HepG2 (cell line): ENCODE results near the gene SLC38A2. TPM values are rescaled to one million over a fixed set of nuclear protein-coding genes. Genes with fewer than 3 reads are reported as not detected.

Experiments
- BRCA1 ChIP-seq: sonication (generic); formaldehyde crosslinking; IDR thresholded peaks from 2 replicates; pipeline ENCODE4 v1.4.0; 2020; ENCODE audit warnings: missing genetic modification reagents
- DPF2 ChIP-seq: sonication (generic); formaldehyde crosslinking; IDR thresholded peaks from 2 replicates; pipeline ENCODE4 v1.4.0; 2020; ENCODE audit warnings: mild to moderate bottlenecking, low read depth, missing genetic modification reagents, borderline replicate concordance
- FOXA3 ChIP-seq: IDR thresholded peaks from 2 replicates; pipeline ENCODE4 v1.6.1; 2016; ENCODE audit warnings: missing genetic modification reagents, missing compliant biosample characterization
- PHF21A ChIP-seq: sonication (generic); formaldehyde crosslinking; IDR thresholded peaks from 2 replicates; pipeline ENCODE4 v1.5.0; 2020; ENCODE audit warnings: mild to moderate bottlenecking, missing genetic modification reagents
- SRSF4 ChIP-seq: fragments of 200-400 bp; formaldehyde crosslinking; IDR thresholded peaks from one replicate; pipeline ENCODE4 v1.6.1; 2018; ENCODE audit warnings: mild to moderate bottlenecking, low read depth, low read length, moderate library complexity; ENCODE audit not compliant: poor library complexity, severe bottlenecking
- USF2 ChIP-seq, 2 experiments: sonication (generic) in 1 of 2; formaldehyde crosslinking in 1 of 2; IDR thresholded peaks; 2 replicates each; pipeline versions ENCODE4 v1.5.1 to v1.6.1; 2011 to 2020; ENCODE audit warnings: borderline replicate concordance in 1 of 2, low read depth in 1 of 2, low read length in 1 of 2, mild to moderate bottlenecking in 1 of 2, missing genetic modification reagents in 1 of 2, moderate library complexity in 1 of 2
- ZBTB43 ChIP-seq: sonication (generic); formaldehyde crosslinking; conservative IDR thresholded peaks from 2 replicates; pipeline ENCODE4 v1.4.0; 2020; ENCODE audit warnings: missing genetic modification reagents
- ZNF12 ChIP-seq: sonication (generic); formaldehyde crosslinking; IDR thresholded peaks from 2 replicates; pipeline ENCODE4 v1.5.0; 2020; ENCODE audit warnings: missing genetic modification reagents
- ZNF383 ChIP-seq: sonication (generic); formaldehyde crosslinking; IDR thresholded peaks from 2 replicates; pipeline ENCODE4 v1.4.0; 2020; ENCODE audit warnings: missing genetic modification reagents, mild to moderate bottlenecking, borderline replicate concordance
- ZNF441 ChIP-seq: sonication (generic); formaldehyde crosslinking; IDR thresholded peaks from 2 replicates; pipeline ENCODE4 v1.7.0; 2021; ENCODE audit warnings: missing genetic modification reagents, borderline replicate concordance
- ZNF670 ChIP-seq: sonication (generic); formaldehyde crosslinking; IDR thresholded peaks from 2 replicates; pipeline ENCODE4 v1.8.0; 2022; ENCODE audit warnings: mild to moderate bottlenecking, missing genetic modification reagents, borderline replicate concordance
- ZNF724P ChIP-seq: sonication (generic); formaldehyde crosslinking; IDR thresholded peaks from 2 replicates; pipeline ENCODE4 v1.8.0; 2022; ENCODE audit warnings: missing genetic modification reagents, borderline replicate concordance
- ZNF775 ChIP-seq: sonication (generic); formaldehyde crosslinking; IDR thresholded peaks from 2 replicates; pipeline ENCODE4 v1.4.0; 2020; ENCODE audit warnings: missing genetic modification reagents, mild to moderate bottlenecking, moderate library complexity, borderline replicate concordance
- polyA plus RNA-seq, 8 experiments: library from polyadenylated mRNA; depleted of rRNA in 3 of 8; stranded (reverse) in 7 of 8; unstranded in 1 of 8; fragments of >200 nt; fragmentation: Illumina TruSeq in 4 of 8; extraction: Trizol in 4 of 8; gene quantifications; 2 replicates each; pipeline versions ENCODE4 v1.2.1 to v1.2.3, GENCODE V29; 2011 to 2016; ENCODE audit warnings: low read depth in 4 of 8, missing spikeins in 1 of 8, mixed read lengths in 1 of 8; ENCODE audit not compliant: insufficient read depth in 1 of 8
- total RNA-seq, 5 experiments: library from RNA; depleted of rRNA; stranded (reverse); fragments of >200 nt; fragmentation: Illumina TruSeq; extraction: Trizol; gene quantifications; 2 replicates each; pipeline ENCODE4 v1.2.3, GENCODE V29; 2016; ENCODE audit warnings: low read depth in 1 of 5
- TF ChIP-seq, protein P1 (sequence below): sonication (generic); formaldehyde crosslinking; IDR thresholded peaks from 2 replicates; pipeline ENCODE4 v1.5.0; 2020; ENCODE audit warnings: mild to moderate bottlenecking, missing genetic modification reagents, moderate library complexity
- TF ChIP-seq, protein P2 (sequence below): sonication (generic); formaldehyde crosslinking; IDR thresholded peaks from 2 replicates; pipeline ENCODE4 v1.8.1; 2023; ENCODE audit warnings: mild to moderate bottlenecking, moderate library complexity, missing genetic modification reagents
- TF ChIP-seq, protein P3 (sequence below): sonication (generic); formaldehyde crosslinking; IDR thresholded peaks from 2 replicates; pipeline ENCODE4 v1.8.0; 2022; ENCODE audit warnings: missing genetic modification reagents, mild to moderate bottlenecking, borderline replicate concordance
- TF ChIP-seq, protein P4 (sequence below): sonication (generic); formaldehyde crosslinking; conservative IDR thresholded peaks from 2 replicates; pipeline ENCODE4 v1.8.0; 2022; ENCODE audit warnings: low read depth, missing genetic modification reagents

Gene SLC38A2
- total and polyA plus RNA-seq, 2 of the 13 experiments (the other 11 are each of a cell fraction or from before 2014, with no cell fraction given): 368 to 880 TPM

DNA sequence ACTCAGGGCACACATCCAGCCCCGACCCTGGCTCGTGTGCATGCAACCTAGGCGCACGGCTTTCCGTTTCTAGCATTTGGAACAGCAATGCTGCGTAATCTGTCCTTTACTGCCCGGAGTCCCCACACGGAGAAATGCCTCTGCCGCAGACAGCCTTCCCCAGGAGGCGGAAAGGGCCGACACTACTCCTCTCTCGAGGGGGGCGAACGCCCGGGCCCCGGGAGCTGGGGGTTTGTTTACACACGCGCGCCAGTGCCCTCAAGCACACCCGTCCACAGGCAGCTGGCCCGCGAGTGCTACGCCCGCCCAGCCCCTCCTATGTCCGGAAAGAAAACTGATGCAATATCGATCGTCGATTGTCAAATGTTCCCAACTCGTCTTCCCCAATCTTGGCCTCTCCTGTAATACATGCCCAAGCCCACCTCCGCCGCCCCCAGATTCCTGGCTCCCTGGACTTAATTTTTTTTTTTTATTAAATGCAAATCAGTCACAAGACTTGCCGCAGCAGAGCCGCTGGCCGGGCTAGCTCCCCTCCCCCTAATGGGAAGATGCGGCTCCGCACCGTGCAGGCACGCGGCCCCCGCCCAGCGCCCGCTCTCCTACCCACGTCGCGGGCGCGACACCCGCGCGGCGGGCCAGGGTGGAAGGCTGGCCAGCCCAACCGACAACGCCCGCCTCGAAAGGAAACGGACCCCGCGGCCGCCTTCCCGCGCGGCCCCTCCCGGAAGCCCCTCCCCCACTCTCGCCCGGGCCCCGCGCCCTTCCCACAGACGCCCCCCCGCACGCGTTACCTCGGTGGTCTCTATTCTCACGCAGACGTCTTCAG lies 642 bp downstream of the SLC38A2 start (continued):
- TF ChIP-seq ZNF441 (CRISPR knock-in tag) (no peak; the same call in 1 of the 2 replicates), FOXA3 (CRISPR knock-in tag) (no peak; the same call in 1 of the 2 replicates), USF2 (IDR thresholded peaks at IDR 0.05; ENCODE audit: low read depth, low read length) (no peak), USF2 (CRISPR knock-in tag; IDR thresholded peaks at IDR 0.05; ENCODE audit: borderline replicate concordance) (no peak), DPF2 (CRISPR knock-in tag) (no peak), PHF21A (no peak), ZNF775 (CRISPR knock-in tag) (no peak), ZNF383 (CRISPR knock-in tag) (no peak; the same call in 1 of the 2 replicates), ZNF670 (CRISPR knock-in tag) (no peak), ZNF12 (CRISPR knock-in tag) (no peak), SRSF4 (peak; percentile 77), ZNF724P (CRISPR knock-in tag) (no peak), BRCA1 (no peak), ZBTB43 (CRISPR knock-in tag) (no peak)
- TF ChIP-seq, protein P1, sequence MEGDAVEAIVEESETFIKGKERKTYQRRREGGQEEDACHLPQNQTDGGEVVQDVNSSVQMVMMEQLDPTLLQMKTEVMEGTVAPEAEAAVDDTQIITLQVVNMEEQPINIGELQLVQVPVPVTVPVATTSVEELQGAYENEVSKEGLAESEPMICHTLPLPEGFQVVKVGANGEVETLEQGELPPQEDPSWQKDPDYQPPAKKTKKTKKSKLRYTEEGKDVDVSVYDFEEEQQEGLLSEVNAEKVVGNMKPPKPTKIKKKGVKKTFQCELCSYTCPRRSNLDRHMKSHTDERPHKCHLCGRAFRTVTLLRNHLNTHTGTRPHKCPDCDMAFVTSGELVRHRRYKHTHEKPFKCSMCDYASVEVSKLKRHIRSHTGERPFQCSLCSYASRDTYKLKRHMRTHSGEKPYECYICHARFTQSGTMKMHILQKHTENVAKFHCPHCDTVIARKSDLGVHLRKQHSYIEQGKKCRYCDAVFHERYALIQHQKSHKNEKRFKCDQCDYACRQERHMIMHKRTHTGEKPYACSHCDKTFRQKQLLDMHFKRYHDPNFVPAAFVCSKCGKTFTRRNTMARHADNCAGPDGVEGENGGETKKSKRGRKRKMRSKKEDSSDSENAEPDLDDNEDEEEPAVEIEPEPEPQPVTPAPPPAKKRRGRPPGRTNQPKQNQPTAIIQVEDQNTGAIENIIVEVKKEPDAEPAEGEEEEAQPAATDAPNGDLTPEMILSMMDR: no peak
- TF ChIP-seq, protein P2, sequence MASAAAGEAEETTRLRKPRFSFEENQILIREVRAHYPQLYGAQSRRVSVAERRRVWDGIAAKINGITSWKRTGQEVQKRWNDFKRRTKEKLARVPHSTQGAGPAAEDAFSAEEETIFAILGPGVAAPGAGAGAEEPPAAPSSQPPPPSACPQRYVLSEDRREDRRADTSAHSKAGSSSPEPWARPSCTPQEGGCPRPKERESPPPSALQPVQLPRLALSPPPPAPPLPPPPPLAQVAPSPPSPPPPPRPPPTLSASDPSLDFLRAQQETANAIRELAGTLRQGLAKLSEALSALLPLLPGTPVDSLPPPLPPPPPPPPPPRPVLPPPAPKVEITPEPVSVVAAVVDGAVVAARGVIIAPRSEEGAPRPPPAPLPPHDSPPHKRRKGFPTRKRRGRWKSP (CRISPR knock-in tag): no peak
- TF ChIP-seq, protein P3, sequence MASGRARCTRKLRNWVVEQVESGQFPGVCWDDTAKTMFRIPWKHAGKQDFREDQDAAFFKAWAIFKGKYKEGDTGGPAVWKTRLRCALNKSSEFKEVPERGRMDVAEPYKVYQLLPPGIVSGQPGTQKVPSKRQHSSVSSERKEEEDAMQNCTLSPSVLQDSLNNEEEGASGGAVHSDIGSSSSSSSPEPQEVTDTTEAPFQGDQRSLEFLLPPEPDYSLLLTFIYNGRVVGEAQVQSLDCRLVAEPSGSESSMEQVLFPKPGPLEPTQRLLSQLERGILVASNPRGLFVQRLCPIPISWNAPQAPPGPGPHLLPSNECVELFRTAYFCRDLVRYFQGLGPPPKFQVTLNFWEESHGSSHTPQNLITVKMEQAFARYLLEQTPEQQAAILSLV (CRISPR knock-in tag): no peak
- TF ChIP-seq, protein P4, sequence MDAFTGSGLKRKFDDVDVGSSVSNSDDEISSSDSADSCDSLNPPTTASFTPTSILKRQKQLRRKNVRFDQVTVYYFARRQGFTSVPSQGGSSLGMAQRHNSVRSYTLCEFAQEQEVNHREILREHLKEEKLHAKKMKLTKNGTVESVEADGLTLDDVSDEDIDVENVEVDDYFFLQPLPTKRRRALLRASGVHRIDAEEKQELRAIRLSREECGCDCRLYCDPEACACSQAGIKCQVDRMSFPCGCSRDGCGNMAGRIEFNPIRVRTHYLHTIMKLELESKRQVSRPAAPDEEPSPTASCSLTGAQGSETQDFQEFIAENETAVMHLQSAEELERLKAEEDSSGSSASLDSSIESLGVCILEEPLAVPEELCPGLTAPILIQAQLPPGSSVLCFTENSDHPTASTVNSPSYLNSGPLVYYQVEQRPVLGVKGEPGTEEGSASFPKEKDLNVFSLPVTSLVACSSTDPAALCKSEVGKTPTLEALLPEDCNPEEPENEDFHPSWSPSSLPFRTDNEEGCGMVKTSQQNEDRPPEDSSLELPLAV (CRISPR knock-in tag): no peak
